Mesendoderm (in vitro differentiated cells): Measurements from ENCODE around the gene AGAP1.

ENCODE experiments used
- DNase-seq: peaks from one replicate; pipeline ENCODE4 v3.0.0; 2013
- H2AK5ac ChIP-seq: 2 replicates; pipeline ENCODE4 v1.6.1; 2013; ENCODE audit warnings: low read length, inconsistent platforms
- H2BK120ac ChIP-seq: 2 replicates; pipeline ENCODE4 v1.6.1; 2013; ENCODE audit warnings: low read depth, mild to moderate bottlenecking, low read length, moderate library complexity, mixed read lengths
- H2BK15ac ChIP-seq: replicated peaks from 2 replicates; pipeline ENCODE4 v1.6.1; 2013; ENCODE audit warnings: low read depth, mild to moderate bottlenecking, moderate library complexity
- H2BK5ac ChIP-seq: 2 replicates; pipeline ENCODE4 v1.6.1; 2013; ENCODE audit warnings: low read length, inconsistent platforms
- H3K18ac ChIP-seq: 2 replicates; pipeline ENCODE4 v1.6.1; 2013; ENCODE audit warnings: mild to moderate bottlenecking, low read length, mixed read lengths
- H3K23ac ChIP-seq: one replicate; pipeline ENCODE4 v1.6.1; 2013; ENCODE audit warnings: low read length
- H3K27ac ChIP-seq: 2 replicates; pipeline ENCODE4 v1.5.1; 2013; ENCODE audit warnings: low read depth, mild to moderate bottlenecking, inconsistent platforms, low read length, moderate library complexity
- H3K27me3 ChIP-seq: 2 replicates; pipeline ENCODE4 v1.6.1; 2013; ENCODE audit warnings: low read length, control low read depth, mild to moderate bottlenecking, inconsistent platforms; ENCODE audit not compliant: insufficient read depth, poor library complexity
- H3K36me3 ChIP-seq: 2 replicates; pipeline ENCODE4 v1.6.1; 2013; ENCODE audit warnings: low read length, inconsistent platforms; ENCODE audit not compliant: control insufficient read depth, insufficient read depth
- H3K4ac ChIP-seq: one replicate; pipeline ENCODE4 v1.6.1; 2013; ENCODE audit warnings: low read depth, mild to moderate bottlenecking, low read length, moderate library complexity
- H3K4me1 ChIP-seq: 2 replicates; pipeline ENCODE4 v1.6.1; 2013; ENCODE audit warnings: low read depth, low read length, inconsistent platforms; ENCODE audit not compliant: control insufficient read depth
- H3K4me2 ChIP-seq: 2 replicates; pipeline ENCODE4 v1.6.1; 2013; ENCODE audit warnings: low read length
- H3K4me3 ChIP-seq: 2 replicates; pipeline ENCODE4 v1.5.1; 2013; ENCODE audit warnings: mild to moderate bottlenecking, low read length
- H3K56ac ChIP-seq: one replicate; pipeline ENCODE4 v1.6.1; 2013; ENCODE audit warnings: low read length
- H3K79me1 ChIP-seq: 2 replicates; pipeline ENCODE4 v1.6.1; 2013; ENCODE audit warnings: low read length, inconsistent platforms
- H3K79me2 ChIP-seq: 2 replicates; pipeline ENCODE4 v1.6.1; 2013; ENCODE audit warnings: mild to moderate bottlenecking, low read length; ENCODE audit not compliant: control insufficient read depth, insufficient read depth
- H3K9ac ChIP-seq: 2 replicates; pipeline ENCODE4 v1.6.1; 2013; ENCODE audit warnings: low read length, inconsistent platforms
- H4K5ac ChIP-seq: one replicate; pipeline ENCODE4 v1.6.1; 2013; ENCODE audit warnings: low read length
- H4K8ac ChIP-seq: one replicate; pipeline ENCODE4 v1.6.1; 2013; ENCODE audit warnings: low read depth, mild to moderate bottlenecking, control low read depth, low read length, moderate library complexity
- WGBS: extraction: QIAGEN DNeasy Blood & Tissue Kit; methylation state at CpG from one replicate; pipeline ENCODE4 v1.1.7; 2013; ENCODE audit warnings: low lambda C conversion rate, missing lambda C conversion rate; ENCODE audit not compliant: insufficient coverage; ENCODE audit errors: extremely low coverage; 5-methylcytosine and 5-hydroxymethylcytosine counted together

AGAP1 gene

GRCh38 chr2:235693279-235693678 lies 199.4 kb downstream of the AGAP1 start:
- Histone ChIP-seq H3K27me3 (no peaks in the 10 kb centered on the region), H3K4ac (no peak overlapping the region), H3K79me1 (peaks cover 25% of the 10 kb centered on the region), H2AK5ac (no peak overlapping the region), H4K8ac (no peak overlapping the region), H3K4me1 (no peaks in the 10 kb centered on the region), H3K79me2 (peaks cover 14% of the 10 kb centered on the region), H2BK120ac (no peak overlapping the region), H3K9ac (no peak overlapping the region), H3K4me2 (no peak overlapping the region), H4K5ac (no peak overlapping the region), H2BK15ac (no peak overlapping the region), H3K27ac (no peak overlapping the region), H3K23ac (no peak overlapping the region), H3K36me3 (no peaks in the 10 kb centered on the region), H2BK5ac (no peak overlapping the region), H3K4me3 (no peak overlapping the region), H3K18ac (no peak overlapping the region), H3K56ac (no peak overlapping the region)
- WGBS: no CpG with 5 or more reads among the region's 10 CpGs
- no peak for DNase-seq

GRCh38 chr2:235694721-235695601 lies 201.1 kb downstream of the AGAP1 start:
- H2AK5ac ChIP-seq: no peak overlapping the region
- no peak overlapping the region for H3K4me2 ChIP-seq

GRCh38 chr2:235695602-235695895 lies 201.7 kb downstream of the AGAP1 start:
- Histone ChIP-seq H3K4me1 (no peaks in the 10 kb centered on the region), H3K4me2 (no peak overlapping the region), H4K8ac (no peak overlapping the region), H3K36me3 (no peaks in the 10 kb centered on the region), H2BK15ac (no peak overlapping the region), H3K9ac (no peak overlapping the region), H3K4me3 (no peak overlapping the region), H3K27me3 (no peaks in the 10 kb centered on the region), H3K79me1 (peaks cover 24% of the 10 kb centered on the region), H3K4ac (no peak overlapping the region), H2AK5ac (no peak overlapping the region), H3K18ac (no peak overlapping the region), H3K79me2 (peaks cover 10% of the 10 kb centered on the region), H4K5ac (no peak overlapping the region), H3K23ac (no peak overlapping the region), H2BK5ac (no peak overlapping the region), H3K56ac (no peak overlapping the region), H3K27ac (no peak overlapping the region), H2BK120ac (no peak overlapping the region)
- WGBS: no CpG with 5 or more reads among the region's 3 CpGs
- no peak for DNase-seq

More at GRCh38 chr2:235694721-235695601, 201.1 kb downstream of the AGAP1 start:
- H3K4me3 ChIP-seq: no peak overlapping the region
- H3K23ac ChIP-seq: no peak overlapping the region
- H3K79me1 ChIP-seq: peaks cover 24% of the 10 kb centered on the region
- no peak overlapping the region for H3K56ac ChIP-seq
- H3K18ac ChIP-seq: no peak overlapping the region
- no peak overlapping the region for H2BK120ac ChIP-seq
- no peak overlapping the region for H3K9ac ChIP-seq
- no peaks in the 10 kb centered on the region for H3K27me3 ChIP-seq
- no peaks in the 10 kb centered on the region for H3K36me3 ChIP-seq
- H3K79me2 ChIP-seq: peaks cover 10% of the 10 kb centered on the region
- H2BK15ac ChIP-seq: no peak overlapping the region
- no peak for DNase-seq
- no peak overlapping the region for H2BK5ac ChIP-seq
- H3K4ac ChIP-seq: no peak overlapping the region
- H3K4me1 ChIP-seq: no peaks in the 10 kb centered on the region
- no peak overlapping the region for H3K27ac ChIP-seq
- no peak overlapping the region for H4K8ac ChIP-seq
- H4K5ac ChIP-seq: no peak overlapping the region
- no CpG with 5 or more reads among the region's 17 CpGs for WGBS

GRCh38 chr2:235697041-235697440 lies 203.2 kb downstream of the AGAP1 start:
- Histone ChIP-seq H3K23ac (no peak overlapping the region), H3K4ac (no peak overlapping the region), H3K4me2 (no peak overlapping the region), H3K79me2 (peaks cover 4% of the 10 kb centered on the region), H4K8ac (no peak overlapping the region), H3K9ac (no peak overlapping the region), H3K4me1 (no peaks in the 10 kb centered on the region), H3K36me3 (no peaks in the 10 kb centered on the region), H3K18ac (no peak overlapping the region), H3K27me3 (no peaks in the 10 kb centered on the region), H3K27ac (no peak overlapping the region), H3K79me1 (peaks cover 20% of the 10 kb centered on the region), H3K4me3 (no peak overlapping the region), H2BK15ac (no peak overlapping the region), H2BK120ac (no peak overlapping the region), H3K56ac (no peak overlapping the region), H2BK5ac (no peak overlapping the region), H4K5ac (no peak overlapping the region), H2AK5ac (no peak overlapping the region)
- no peak for DNase-seq
- no CpG with 5 or more reads among the region's 8 CpGs for WGBS

- Histone ChIP-seq H3K4me2 (no peak overlapping the region), H3K18ac (no peak overlapping the region), H2AK5ac (no peak overlapping the region), H3K23ac (no peak overlapping the region), H3K27ac (no peak overlapping the region), H3K36me3 (no peaks in the 10 kb centered on the region), H3K4ac (no peak overlapping the region), H3K27me3 (no peaks in the 10 kb centered on the region), H2BK5ac (no peak overlapping the region), H3K79me2 (peaks cover 8% of the 10 kb centered on the region), H4K5ac (no peak overlapping the region), H3K9ac (no peak overlapping the region), H2BK120ac (no peak overlapping the region), H3K79me1 (peaks cover 17% of the 10 kb centered on the region), H4K8ac (no peak overlapping the region), H3K4me3 (no peak overlapping the region), H3K4me1 (no peaks in the 10 kb centered on the region), H2BK15ac (no peak overlapping the region), H3K56ac (no peak overlapping the region)
- WGBS: no CpG with 5 or more reads among the region's 9 CpGs
- DNase-seq: no peak
Observed at GRCh38 chr2:235698028-235698427, 204.2 kb downstream of the AGAP1 start.

GRCh38 chr2:235698491-235698890 lies 204.6 kb downstream of the AGAP1 start:
- DNase-seq: no peak
- no peak overlapping the region for H3K9ac ChIP-seq
- no peak overlapping the region for H3K18ac ChIP-seq
- H3K4me2 ChIP-seq: no peak overlapping the region
- H3K4me3 ChIP-seq: no peak overlapping the region
- peaks cover 15% of the 10 kb centered on the region for H3K79me1 ChIP-seq
- WGBS: no CpG with 5 or more reads among the region's 7 CpGs
- H3K79me2 ChIP-seq: peaks cover 8% of the 10 kb centered on the region
- H4K5ac ChIP-seq: no peak overlapping the region
- no peak overlapping the region for H3K27ac ChIP-seq
- H3K56ac ChIP-seq: no peak overlapping the region
- no peak overlapping the region for H2BK5ac ChIP-seq
- H2AK5ac ChIP-seq: no peak overlapping the region
- H2BK120ac ChIP-seq: no peak overlapping the region
- H3K27me3 ChIP-seq: no peaks in the 10 kb centered on the region
- no peak overlapping the region for H2BK15ac ChIP-seq
- H3K36me3 ChIP-seq: no peaks in the 10 kb centered on the region
- H4K8ac ChIP-seq: no peak overlapping the region
- H3K4me1 ChIP-seq: no peaks in the 10 kb centered on the region
- no peak overlapping the region for H3K4ac ChIP-seq
- no peak overlapping the region for H3K23ac ChIP-seq
